Measurements from ENCODE around the gene TNFRSF25.
"Not testable (repeated sequence)": the region's sequence is repeated elsewhere in the genome, so short reads cannot be mapped to it uniquely, and the experiment has no call there.

TNFRSF25 gene

DNA sequence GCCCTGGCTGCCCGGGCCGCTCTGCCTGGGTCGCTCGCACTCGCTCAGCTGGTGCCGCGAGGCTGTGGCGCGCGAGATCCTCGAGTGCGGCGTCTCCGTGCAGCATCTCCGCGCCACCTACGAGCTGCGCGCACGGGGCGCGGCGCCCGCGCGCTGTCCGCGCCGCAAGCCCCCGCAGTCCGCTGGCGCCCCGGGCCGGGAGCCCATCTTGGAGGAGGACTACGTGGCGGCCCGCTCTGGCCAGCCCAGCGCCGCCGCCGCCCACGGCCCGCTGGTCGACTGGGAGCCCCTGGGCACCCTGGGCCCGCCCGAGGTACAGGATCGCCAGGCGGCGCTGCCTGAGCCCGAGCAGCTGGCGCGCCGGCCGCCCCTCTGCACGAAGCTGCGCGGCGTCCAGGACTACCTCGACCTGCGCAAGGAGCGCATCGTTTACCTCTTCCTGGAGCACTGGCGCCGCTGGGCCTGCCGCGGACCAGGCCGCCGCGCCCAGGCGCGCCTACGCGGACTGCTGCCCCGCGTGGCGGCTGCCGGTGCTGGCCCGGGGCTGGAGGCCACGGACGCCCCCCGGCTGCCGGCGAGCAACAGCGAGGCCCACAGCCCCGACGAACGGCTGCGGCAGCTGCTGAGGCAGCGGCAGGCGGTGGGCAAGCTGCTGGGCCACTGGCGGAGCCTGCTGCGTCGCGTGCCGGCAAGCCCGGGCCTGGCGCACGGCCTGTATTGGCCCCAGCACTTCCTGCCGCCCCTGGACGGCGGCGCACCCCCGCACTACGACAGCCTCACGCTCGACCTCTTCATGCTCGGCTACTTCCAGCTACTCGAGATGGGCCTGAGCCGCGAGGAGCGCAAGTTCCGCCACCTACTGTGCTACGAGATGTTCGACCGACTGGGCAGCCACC lies 10.9 kb downstream of the TNFRSF25 start:
- DNase-seq (ENCODE audit: low read depth in 1 of 2, low spot score in 1 of 2): no peak

DNA sequence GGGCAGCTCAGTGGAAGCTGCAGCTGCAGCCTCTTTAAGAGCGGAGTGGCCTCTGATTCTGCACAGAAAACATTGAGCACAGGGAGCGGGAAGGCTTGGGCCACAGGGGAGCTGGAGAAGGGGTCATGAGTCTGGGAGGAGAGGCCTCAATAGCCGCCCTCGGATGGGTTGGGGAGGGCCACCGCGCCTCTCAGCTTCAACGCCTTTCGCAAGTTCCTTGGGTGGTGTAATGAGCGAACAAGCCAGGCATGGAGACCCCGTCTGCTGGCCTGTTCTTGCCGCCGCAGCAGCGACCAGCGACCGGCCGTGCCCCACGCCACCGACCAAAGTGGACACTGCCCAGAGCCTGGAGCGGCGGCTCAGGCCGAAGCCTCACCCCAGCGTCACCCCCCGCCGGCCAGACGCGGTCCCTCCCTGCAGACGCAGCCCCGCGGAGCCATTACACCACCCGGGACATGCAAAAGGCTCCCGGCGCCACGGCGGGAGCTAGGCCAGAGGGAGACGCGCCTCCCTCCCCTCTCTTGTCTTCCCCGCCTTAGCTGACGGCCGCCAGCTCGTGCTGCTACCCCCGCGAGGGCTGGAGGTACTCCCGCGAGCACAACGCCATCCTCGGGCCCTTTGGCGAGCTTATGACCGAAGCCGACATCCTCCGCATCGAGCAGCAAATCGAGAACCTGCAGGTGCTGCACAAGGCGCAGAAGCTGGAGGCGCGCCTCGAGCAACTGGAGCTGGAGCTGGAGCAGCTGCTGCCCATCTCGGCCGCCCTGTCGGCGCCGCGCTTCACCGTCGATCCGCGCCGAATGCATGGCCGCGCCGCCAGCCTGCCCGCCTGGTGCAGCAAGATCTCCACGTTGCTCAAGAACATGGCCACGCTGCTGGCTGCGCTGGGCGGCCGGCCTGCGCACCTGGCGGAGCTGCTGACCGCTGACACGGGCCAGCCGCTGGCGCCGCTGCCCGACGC lies 11.8 kb downstream of the TNFRSF25 start:
- DNase-seq (ENCODE audit: low read depth in 1 of 2, low spot score in 1 of 2): not testable (repeated sequence)

DNA sequence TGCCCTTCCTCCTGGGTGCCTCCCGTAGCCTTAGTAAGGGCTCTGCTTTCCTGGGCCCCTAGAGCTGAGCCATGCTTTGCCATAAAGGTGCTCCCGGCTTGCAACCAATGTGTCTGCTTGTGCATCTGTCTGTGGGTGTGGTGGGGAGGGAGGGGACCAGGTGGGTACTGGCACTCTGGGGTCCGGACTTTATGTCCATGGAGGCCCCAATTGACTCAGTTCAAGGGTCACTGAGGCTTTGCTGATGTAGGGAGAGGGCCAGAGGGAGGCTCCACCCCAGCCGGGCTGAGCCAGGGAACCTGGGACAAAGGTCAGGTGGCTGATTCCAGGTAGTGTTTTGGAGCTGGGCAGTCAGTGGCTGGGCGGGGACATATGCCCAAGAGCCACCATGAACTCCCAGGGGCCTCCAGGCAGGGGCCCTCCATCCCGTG lies 15.0 kb downstream of the TNFRSF25 start:
- no peak for DNase-seq (ENCODE audit: low read depth in 1 of 2, low spot score in 1 of 2)

DNA sequence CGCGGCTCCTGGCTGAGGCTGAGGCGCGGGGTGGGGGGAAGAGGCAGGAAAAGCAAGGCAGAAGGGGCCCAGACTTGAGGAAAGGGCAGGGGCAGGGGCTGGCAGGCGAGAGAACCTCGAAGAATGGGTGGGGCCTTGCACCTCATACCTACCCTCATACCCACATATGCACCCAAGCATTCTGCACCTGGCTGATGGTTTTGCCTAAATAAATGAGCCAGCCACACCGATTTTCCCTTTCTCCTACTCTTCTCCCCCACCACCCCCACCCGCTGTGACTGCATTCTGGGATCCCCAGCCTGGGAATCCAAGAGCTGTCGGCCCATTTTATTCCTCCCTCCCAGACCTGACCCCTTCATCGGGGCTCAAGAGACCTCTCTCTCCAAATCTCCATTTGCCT lies 15.5 kb downstream of the TNFRSF25 start:
- not testable (repeated sequence) for DNase-seq (ENCODE audit: low read depth in 1 of 2, low spot score in 1 of 2)

DNA sequence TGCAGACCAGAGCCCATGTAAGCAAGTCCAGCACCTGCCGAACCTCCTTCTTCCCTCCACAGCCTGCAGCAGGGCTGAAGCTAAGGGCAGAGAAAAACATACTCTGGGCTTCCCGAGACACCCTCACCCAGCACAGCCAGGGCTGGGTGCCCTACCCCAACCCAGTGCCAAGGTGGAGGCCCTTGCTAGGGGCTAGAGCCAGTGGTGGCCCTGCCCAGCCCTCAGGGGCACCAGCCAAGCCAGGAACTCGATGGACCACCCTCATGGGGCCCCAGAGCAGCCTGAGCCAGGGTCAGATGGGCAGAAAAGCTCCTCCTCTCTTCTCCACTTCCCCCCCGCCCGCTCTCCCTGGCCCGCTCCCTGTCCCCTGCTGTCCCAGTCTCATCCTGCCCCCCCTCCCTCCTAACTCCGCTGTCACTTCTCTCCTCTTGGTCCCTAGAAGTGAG lies 15.9 kb downstream of the TNFRSF25 start:
- no peak for DNase-seq (ENCODE audit: low read depth in 1 of 2, low spot score in 1 of 2)

DNA sequence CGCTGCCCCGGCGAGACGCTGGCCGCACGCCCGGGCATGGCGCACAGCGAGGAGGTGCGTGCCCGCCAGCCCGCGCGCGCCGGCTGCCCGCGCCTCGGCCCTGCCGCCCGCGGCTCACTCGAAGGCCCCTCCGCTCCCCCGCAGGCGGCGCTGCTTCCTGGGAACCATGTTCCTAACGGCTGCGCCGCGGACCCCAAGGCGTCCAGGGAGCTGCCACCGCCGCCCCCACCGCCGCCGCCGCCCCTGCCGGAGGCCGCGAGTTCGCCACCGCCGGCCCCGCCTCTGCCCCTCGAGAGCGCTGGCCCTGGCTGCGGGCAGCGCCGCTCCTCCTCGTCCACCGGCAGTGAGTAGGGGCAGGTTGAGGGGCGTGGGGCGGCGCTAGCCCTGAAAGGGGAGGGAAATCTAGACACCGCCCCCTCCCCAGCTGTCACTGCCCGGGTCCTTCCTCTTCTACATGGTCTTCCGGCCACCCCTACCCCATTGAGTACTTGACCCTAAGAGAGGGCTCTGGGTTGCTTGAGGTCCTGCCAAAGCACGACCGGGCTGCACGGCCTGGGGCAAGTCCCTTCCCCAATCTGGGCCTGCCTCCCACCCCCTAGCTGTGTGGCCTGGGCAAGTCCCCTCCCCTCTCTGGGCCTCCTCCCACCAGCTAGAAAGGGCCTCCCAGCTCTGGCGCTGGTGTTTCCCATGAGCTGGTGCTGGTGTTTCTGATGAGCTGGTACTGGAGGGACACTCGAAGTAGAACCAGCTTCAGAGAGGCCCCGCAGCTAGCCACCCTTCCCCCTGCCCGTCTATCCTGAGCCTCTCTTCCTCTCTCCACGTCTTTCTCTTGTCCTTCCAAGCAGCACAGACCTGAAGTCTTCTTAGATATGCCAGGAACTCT lies 17.0 kb downstream of the TNFRSF25 start:
- no peak for DNase-seq (ENCODE audit: low read depth in 1 of 2, low spot score in 1 of 2)

DNA sequence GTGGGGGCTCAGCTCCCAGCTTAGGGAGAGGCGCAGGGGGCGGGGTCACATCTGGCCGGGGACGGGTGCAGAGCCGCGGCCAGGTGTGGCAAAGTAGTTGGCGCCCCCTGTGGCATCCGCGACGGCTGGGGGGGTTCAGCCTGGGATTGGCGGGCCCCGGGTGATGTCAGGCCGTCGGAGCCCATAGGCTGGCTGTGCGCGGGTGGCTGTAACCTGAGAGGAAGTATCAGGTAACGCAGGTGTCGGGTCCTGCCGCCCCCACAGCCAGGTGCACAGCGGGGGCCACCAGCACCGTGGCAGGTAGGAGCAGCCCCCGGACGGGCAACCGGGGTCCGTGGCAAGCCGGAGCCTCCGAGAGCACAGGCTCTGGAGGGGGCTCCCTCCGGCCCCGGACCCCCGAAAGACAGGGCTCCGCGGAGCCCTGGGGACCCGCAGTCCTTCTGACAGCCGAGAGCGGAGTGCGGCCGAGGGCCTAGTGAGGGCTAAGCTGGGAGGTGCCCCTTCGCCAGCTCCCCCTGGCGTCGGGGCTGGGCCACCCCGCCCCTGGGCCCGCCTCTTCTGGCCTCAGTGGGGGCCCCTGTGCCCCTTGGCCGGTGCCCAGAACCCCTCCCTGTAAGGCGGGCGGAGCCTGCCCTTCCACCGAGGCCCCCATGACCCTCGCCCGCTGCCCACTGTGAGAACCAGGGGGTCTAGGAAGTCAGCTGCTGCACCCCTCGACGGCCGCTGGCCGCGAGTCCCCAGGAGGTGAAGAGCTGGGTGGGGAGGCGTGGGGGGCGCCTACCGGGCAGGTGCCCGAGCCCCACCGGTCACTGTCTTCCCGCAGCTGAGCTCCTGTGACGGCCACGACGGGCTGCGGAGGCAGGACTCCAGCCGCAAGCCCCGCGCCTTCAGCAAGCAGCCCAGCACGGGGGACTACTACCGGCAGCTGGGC lies 17.9 kb downstream of the TNFRSF25 start:
- no peak for DNase-seq (ENCODE audit: low read depth in 1 of 2, low spot score in 1 of 2)

DNA sequence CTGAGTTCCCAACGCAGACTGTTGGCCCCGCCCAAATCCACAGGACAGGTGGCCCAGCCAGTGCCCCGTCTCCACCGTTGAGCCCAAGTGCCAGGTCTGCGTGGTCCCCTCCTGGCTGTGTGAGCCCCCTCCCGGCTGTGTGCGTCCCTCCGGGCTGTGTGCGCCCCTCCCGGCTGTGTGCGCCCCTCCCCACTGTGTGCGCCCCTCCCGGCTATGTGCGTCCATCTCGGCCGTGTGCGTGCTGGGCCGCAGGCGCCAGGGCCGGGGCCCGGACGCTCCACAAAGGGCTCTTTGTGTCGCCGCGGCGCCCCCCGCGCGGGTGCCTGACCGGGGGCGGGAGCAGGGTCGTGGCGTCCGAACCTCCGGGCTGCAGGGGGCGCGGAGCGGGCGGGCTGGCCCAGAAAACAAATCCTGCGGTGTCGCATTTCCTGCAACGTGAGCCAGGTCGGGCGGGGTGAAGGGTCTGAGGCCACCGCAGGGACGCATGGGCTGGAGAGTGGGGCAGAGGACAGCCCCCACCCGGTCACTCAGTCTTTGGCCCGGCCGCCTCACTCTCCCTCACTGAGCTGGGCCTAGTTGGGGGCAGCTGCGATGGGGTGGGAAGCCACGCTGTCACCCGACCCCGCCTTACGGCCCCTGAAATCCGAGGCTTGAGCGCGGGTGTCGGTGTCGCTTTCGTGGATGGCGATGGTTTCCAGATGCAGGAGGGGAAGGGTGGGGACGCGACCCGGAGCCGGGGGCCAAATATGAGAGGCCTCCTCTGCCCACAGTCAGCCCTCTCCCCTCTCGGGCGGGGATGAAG lies 18.8 kb downstream of the TNFRSF25 start:
- no peak for DNase-seq (ENCODE audit: low read depth in 1 of 2, low spot score in 1 of 2)

DNA sequence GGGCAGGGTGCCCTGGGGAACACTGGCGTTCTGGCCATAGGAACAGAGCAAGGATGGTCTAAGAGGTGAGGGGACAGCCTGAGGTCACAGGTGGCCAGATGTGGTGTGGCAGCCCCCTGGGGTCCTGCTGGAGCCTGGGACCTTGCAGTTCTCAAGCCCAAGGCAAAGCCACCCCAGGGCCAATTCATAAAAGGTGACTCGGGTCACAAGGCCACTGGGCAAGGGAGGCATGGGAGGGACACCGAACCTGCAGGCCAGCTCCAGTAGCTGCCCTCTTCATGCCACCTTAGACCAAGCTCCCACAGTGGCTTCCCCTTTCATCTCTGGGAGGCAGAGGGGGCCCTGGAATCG lies 19.3 kb downstream of the TNFRSF25 start:
- no peak for DNase-seq (ENCODE audit: low read depth in 1 of 2, low spot score in 1 of 2)

DNA sequence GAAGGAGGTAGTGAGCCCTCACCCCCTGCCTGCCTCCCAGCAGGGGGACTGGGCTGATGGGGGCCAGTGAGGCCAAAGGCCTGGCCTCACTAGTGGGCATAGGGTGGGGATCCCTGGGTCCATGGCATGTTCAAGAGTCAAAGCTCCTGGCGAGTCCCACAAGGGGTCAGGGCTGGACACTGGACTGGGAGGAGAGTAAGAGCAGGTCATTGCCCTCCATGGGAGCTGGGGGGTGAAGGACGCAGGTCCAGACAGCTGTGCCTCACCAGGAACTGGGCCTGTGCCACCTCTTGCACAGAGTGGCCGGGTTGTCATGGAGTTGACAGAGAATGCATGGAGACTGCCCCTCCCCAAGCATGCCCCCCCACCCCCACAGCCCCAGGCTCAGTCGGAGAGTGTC lies 20.0 kb downstream of the TNFRSF25 start:
- DNase-seq (ENCODE audit: low read depth in 1 of 2, low spot score in 1 of 2): not testable (repeated sequence)

DNA sequence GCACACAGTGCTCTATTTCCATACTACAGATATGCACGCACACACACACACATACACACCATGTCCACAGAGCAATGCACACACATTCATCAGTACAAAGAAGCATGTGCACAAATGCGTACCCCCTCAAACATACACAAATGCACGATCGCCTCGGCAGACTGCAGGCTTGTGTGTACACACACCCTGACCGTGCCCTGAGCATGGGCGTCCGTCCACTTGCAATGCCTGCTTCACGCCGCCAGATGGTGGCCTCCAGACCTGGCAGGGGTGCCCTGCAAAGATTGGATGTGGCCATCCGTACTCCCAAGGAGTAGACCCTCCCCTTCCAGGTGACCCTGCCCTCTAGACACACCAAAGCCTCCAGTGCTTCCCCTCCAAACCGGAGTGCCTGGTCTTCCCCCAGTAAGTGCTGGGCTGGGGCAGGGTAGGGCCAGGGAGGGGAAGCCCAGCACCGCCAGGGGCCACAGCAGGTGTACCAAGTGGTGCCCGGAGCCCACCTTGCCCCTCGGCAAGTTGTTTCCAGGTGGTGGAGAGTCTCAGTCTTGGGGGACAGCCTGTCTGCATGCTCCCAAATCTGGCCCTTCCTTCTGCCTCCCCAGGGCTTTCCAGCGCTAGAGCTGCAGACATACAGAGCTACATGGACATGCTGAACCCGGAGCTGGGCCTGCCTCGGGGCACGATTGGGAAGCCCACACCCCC lies 20.8 kb downstream of the TNFRSF25 start:
- no peak for DNase-seq (ENCODE audit: low read depth in 1 of 2, low spot score in 1 of 2)

DNA sequence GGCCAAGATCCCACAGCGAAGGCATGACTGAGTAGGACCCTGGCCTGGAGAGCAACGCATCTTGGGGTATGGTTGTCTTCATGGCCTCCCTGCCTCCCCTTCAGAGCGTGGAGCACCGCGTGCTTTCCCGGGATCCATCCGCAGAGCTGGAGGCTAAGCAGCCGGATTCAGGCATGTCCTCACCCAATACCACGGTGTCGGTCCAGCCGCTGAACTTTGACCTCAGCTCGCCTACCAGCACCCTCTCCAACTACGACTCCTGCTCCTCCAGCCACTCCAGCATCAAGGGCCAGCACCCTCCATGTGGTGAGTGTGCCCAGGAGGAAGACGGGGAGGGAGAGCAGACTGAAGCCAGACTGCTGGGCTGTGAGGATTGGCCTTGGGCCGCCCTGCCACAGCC lies 21.6 kb downstream of the TNFRSF25 start:
- no peak for DNase-seq (ENCODE audit: low read depth in 1 of 2, low spot score in 1 of 2)

DNA sequence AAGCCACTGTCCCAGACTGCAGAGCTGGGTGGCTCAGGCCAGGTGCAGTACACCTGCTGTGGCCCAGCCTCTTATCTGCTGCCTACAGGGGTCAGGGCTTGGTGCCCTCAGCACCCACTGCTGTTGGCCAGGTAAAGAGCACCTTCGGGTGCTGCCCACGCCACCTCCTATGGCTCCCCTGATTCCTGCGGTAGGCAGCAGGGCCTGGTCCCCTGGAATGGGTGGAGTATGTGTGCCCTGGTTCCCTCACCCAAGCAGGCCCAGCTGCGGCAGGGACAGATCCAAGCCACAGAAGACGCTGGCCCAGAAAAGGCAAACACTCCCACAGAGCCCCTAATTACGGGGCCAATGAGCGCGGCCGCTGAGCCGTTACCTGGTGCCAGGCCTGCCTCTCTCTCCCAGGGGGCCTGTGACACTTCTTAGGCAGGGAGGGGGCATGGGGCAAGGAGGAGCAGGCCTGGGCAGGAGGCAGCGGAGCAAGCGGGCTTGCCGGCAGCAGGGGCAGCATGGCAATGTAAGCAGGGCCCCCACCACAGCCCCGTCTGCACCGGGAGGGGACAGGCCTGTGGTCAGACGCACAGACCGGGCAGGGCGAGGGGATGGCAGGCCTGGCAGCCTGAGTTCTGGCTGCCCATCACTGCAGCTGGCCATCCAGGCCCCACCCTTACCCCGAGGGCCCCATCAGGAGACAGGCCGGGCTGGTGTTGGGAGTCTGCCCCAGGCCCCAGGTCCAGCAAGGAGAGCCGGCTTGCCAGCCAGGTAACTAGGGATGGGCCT lies 22.4 kb downstream of the TNFRSF25 start:
- DNase-seq (ENCODE audit: low read depth in 1 of 2, low spot score in 1 of 2): no peak

DNA sequence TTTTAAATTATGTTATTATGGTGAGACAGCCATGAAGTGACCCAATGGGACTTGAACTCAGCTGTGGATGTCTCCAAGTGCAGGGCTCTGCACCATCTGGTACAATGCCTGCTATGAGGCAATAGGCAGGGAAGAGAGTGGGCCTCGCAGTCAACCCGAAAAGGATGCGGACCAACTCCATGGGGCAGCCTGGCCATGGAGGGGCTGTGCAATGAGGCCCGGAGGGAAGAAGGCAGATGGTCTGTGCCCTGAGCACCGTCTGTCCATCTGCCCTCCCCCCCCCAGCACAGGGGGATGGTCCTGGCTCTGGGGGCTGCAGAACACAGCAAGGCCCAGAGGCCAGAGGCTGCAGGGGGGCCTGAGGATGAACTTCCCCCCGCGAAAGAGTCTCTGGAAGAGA lies 24.4 kb downstream of the TNFRSF25 start:
- DNase-seq (ENCODE audit: low read depth in 1 of 2, low spot score in 1 of 2): no peak

DNA sequence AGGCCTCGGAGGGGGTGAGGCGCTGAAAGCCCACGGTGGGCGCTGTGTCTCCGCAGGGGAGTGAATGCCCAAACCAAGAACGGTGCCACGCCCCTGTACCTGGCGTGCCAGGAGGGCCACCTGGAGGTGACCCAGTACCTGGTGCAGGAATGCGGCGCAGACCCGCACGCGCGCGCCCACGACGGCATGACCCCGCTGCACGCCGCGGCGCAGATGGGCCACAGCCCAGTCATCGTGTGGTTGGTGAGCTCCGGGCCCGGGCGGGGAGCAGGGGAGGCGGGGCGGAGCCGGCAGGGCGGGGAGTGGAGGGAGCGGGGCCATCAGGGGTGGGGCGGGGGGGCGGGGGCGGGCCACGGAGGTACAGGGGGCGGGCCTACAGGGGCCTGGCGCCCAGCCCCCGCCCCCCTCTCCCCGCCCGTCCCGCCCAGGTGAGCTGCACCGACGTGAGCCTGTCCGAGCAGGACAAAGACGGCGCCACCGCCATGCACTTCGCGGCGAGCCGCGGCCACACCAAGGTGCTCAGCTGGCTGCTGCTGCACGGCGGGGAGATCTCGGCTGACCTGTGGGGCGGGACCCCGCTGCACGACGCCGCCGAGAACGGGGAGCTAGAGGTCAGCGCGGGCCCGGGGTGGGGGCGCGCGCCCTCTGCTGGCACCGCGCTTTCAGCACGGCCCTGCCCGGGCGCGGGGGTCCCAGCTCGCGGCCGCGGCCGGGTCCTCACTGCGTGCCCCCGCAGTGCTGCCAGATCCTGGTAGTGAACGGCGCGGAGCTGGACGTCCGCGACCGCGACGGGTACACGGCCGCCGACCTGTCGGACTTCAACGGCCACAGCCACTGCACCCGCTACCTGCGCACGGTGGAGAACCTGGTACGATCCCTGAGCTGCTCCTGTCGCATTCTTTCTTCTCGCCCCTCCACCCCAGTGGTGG lies 25.5 kb downstream of the TNFRSF25 start:
- peak in 1 of 2 donors; percentile 44 for DNase-seq (ENCODE audit: low read depth in 1 of 2, low spot score in 1 of 2)

DNA sequence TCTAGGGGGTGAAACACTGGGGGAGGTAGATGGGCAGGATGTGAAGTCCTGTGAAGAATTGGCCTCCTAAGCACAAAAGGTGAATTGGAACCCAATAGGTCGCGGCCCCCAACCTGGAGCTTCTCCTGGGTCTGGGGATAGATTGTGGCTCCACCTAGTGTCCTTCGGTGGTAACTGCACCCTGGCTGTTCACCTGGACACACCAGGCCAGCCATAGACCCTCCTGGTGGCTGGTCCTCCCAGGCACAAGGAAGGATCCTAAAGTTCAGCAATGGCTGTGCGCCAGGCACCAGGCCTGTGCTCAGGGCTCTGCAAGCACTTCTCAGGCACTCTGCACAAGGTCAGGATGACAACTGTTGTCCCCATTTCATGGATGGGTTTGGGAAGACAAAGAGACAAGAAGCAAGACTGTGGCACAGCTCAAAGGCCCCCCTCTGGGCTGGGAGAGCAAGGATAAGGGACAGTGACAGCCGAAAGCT lies 27.9 kb downstream of the TNFRSF25 start:
- DNase-seq (ENCODE audit: low read depth in 1 of 2, low spot score in 1 of 2): peak; percentile 49 to 63

All from activated CD4-positive, alpha-beta T cell treated with anti-CD3 and anti-CD28 coated beads, Interleukin-2, amount 50 U/mL, for 24 hours (primary cell).